K562 treated with DMSO at 1 percent for 4 hours (cell line): ENCODE measurements around the gene PRR14. TPM values are rescaled to one million over a fixed set of nuclear protein-coding genes. Genes with fewer than 3 reads are reported as not detected.

Experiments used
- total RNA-seq: library from RNA; unstranded; fragments of 300-600 nt; gene quantifications from 2 replicates; pipeline ENCODE4 v1.2.3, GENCODE V29; 2022; ENCODE audit not compliant: insufficient read depth

Gene PRR14
- total RNA-seq = 55.6 and 57.7 TPM in 2 replicates

DNA sequence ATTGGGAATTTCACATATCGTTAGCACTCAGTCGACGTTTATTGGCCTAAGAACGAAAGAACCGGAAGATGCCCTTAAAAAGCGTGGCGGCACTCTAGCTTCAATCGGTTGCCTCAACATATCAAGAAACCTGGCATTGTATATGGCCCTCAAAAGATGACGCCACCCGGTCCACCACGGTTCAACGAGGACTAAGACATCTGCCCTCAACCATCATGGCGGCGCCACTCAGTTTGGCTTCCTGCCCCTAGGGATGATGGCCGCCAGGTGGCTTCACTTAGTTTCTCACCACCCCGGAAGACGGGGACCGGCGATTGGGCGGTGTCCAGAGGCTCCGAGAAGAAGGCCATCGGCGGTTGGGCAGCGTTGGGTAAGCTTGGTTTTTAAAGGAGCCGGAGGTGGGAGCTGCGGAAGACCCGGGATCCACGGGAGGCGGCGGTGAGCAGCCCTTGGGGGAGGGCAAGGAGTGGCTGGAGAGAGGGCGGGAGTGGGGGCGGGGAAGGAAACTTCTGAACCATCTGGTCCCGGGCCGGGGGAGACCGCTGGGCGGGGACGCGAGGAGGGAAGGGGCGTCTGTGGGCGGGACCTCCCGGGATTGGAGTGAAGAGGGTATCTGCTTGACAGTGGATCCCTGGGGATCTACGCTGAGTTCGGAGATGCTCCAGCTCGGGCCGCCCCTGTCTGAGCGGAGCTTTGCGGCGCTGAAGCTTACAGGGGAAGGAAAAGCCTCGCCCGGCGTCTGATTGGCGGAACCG lies at the start of gene PRR14:
Gene PRR14 (plus strand): TSS at position 592 of the 755 bp plus-strand sequence. CDS start 686 bp downstream, outside the sequence.

DNA sequence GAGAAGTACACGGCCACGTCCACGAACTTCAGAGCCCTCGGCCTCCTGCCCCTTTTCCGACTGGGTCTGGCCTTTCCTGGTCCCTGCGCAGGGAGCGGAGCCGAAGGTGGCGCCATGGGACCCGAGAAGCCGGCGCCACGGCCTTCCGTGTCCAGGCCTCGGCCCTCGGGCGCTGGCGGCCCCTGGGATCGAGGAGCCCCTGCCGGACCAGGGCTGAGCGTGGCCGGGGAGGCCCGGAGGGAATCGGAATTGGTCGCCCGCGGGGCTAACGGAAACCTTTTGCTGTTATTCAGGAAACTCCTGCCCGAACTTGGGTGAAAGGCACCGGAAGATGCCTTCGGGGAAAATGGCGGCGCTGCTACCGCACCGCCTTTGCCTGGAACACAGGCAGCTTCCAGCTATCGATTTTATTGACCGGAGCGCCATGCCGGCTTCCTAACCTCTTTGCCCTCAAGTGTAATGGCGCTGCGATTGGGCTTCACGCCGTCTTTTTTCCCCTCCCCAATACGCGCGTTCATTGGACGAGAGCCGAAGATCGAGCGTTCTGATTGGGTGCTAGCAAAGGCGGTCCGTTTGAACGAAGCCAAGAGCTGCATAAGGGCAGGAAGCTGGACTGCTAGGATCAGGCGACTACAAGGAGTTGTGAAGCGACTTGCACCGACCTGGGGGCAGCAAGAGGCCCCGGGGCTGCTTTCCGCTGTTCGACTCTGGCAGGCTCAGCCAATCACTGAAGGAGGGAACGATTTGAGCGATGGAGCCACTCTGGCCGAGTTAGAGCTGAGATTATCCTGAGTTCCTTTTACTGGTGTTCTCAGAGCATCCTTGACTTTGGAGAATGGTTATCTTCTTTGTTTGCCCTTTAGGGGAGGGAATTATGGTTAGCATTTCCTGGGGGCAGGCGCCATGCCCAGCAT lies 40.6 kb upstream of the PRR14 start, which contains the start of gene ZNF689:
Gene ZNF689 (minus strand): TSS at position 464 of the 914 bp plus-strand sequence. CDS start 348 bp downstream, at position 116.

DNA sequence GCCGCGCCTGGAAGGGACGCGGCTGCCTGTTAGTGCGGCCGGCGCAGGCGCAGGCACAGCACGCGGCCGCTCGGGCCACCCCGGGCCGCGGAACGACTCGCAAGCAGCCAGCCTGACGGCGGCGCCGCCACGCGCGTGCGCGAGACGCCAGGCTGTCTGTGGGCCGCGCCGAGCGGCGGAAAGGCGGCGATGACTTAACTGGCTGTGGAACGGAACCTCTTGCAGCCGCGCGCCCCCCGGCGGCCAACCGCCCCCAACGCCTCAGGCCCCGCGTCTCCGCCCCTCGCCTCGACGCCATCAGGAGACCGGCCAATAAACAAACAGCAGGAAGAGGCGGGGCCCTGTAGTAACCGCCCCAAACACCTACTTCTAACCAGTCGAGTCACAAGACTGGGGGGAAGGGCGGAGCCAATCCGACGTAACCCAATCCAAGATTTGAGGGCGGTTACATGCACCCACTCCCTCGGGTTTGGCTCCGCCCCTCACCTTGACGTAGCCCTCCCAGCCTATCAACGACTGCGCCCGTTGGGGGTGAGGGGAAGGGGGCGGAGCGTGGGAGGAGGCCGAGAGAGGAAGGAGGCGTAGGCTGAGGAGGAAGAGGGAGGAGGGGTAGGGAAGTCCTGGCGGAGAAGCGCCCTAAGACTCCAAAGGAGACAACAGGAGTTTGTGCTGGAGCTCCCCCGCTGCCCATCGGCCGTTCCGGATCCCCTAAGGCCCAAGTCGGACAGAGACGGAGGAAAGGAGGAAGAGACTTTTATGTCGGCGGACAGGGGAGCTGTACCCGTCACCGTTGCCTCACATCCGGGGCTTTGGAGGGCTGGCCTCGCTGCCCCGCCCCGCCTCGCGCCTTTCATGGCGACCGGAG lies 7.3 kb downstream of the PRR14 start, which contains the start of gene FBRS:
Gene FBRS (plus strand): TSS at position 566 of the 865 bp plus-strand sequence. CDS start 1,088 bp downstream, outside the sequence.

DNA sequence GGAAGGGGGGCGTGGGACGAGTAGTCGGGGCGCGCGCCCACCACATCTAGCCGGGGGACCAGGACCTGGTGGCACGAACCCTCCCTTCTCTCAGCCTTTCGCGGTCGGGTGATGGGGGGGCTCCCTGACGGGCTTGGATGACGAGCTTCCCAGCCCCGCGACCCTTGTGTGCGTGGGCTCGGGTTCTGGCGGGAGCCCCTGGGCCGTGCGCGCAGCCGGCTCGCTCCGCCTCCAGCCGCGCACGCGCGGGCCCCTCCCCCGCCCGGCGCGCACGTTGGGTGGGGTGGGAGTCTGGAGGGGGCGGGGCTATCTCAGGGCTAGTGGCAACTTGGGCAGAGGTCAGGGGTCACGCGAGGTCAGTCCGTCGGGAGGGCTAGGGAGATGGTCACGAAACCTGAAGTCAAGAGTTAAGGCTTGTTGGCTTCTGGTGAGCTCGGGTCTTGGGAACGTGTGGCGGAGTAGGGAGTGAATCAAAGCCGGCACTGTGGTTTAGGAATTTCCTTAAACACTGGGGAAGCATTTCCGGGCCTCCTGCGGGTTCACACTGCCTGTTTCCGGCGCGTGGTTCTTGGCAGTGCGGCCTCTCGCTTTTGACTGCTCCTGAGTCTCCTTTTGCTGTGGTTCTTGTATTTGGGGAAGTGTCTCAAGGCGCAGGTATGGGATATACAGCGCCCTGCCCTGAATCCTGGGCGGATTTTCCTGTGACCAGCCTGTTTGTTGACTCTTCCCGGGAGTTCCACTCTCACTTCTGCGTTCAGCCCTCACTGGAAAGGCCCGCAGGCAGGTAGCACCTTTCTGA lies 48.3 kb downstream of the PRR14 start, which contains the start of gene SRCAP:
Gene SRCAP (plus strand): TSS at position 356 of the 799 bp plus-strand sequence. CDS start 1,654 bp downstream, outside the sequence.

Other genes with a start within 250 kb of the PRR14 start
- 9.1 and 10.3 TPM in 2 replicates for gene ZNF771, start 243.4 kb upstream of the PRR14 start, total RNA-seq
- 49.1 and 53.8 TPM in 2 replicates for gene DCTPP1, start 220.9 kb upstream of the PRR14 start, total RNA-seq
- gene SEPHS2, start 205.1 kb upstream of the PRR14 start, total RNA-seq = 72.3 and 75.1 TPM in 2 replicates
- not detected in 2 replicates for gene ITGAL, start 178.2 kb upstream of the PRR14 start, total RNA-seq
- 64.8 and 75.1 TPM in 2 replicates for gene ZNF768, start 124.4 kb upstream of the PRR14 start, total RNA-seq
- gene ZNF747, start 116.1 kb upstream of the PRR14 start, total RNA-seq = 0.63 and 1.3 TPM in 2 replicates
- 3.2 and 6.6 TPM in 2 replicates for gene ZNF764, start 92.6 kb upstream of the PRR14 start, total RNA-seq
- gene ZNF688, start 79.2 kb upstream of the PRR14 start, total RNA-seq = 3.4 and 5.0 TPM in 2 replicates
- 4.2 and 5.2 TPM in 2 replicates for gene ZNF785, start 65.3 kb upstream of the PRR14 start, total RNA-seq
- 10.6 and 11.7 TPM in 2 replicates for gene ZNF689, start 40.6 kb upstream of the PRR14 start, total RNA-seq
- gene FBRS, start 7.5 kb downstream of the PRR14 start, total RNA-seq = 53.4 and 54.9 TPM in 2 replicates
- gene SRCAP, start 48.2 kb downstream of the PRR14 start, total RNA-seq = 31.6 and 38.1 TPM in 2 replicates
- gene PHKG2, start 97.5 kb downstream of the PRR14 start, total RNA-seq = 49.9 and 50.4 TPM in 2 replicates
- gene CFAP119, start 111.1 kb downstream of the PRR14 start, total RNA-seq = 8.3 and 10.7 TPM in 2 replicates
- gene RNF40, start 111.4 kb downstream of the PRR14 start, total RNA-seq = 59.0 and 76.4 TPM in 2 replicates
- 8.6 and 11.0 TPM in 2 replicates for gene ZNF629, start 136.2 kb downstream of the PRR14 start, total RNA-seq
- gene BCL7C, start 243.1 kb downstream of the PRR14 start, total RNA-seq = 23.3 and 23.5 TPM in 2 replicates
- gene CTF1, start 245.7 kb downstream of the PRR14 start, total RNA-seq = 4.3 and 5.5 TPM in 2 replicates